ENCODE measurements around the gene PHF10.

The PHF10 gene

GRCh38 chr6:169677096-169677495 is 47.2 kb downstream of the PHF10 start:
- no peak for DNase-seq (ENCODE audit: low read depth in 2 of 2)

GRCh38 chr6:169675011-169675410 is 49.3 kb downstream of the PHF10 start:
- DNase-seq (ENCODE audit: low read depth in 2 of 2): no peak

- no peak for DNase-seq (ENCODE audit: low read depth in 2 of 2)
Observed at GRCh38 chr6:169671563-169671962, 52.7 kb downstream of the PHF10 start.

GRCh38 chr6:169669889-169670288 is 54.4 kb downstream of the PHF10 start:
- no peak for DNase-seq (ENCODE audit: low read depth in 2 of 2)

- DNase-seq (ENCODE audit: low read depth in 2 of 2): no peak
Observed at GRCh38 chr6:169669147-169669546, 55.2 kb downstream of the PHF10 start.

GRCh38 chr6:169668203-169668847 is 56.0 kb downstream of the PHF10 start:
- no peak for DNase-seq (ENCODE audit: low read depth in 2 of 2)

GRCh38 chr6:169667716-169668115 is 56.6 kb downstream of the PHF10 start:
- DNase-seq (ENCODE audit: low read depth in 2 of 2): no peak

- DNase-seq (ENCODE audit: low read depth in 2 of 2): no peak
Observed at GRCh38 chr6:169666441-169666840, 57.9 kb downstream of the PHF10 start.

- no peak for DNase-seq (ENCODE audit: low read depth in 2 of 2)
Observed at GRCh38 chr6:169665289-169665688, 59.0 kb downstream of the PHF10 start.

- DNase-seq (ENCODE audit: low read depth in 2 of 2): no peak
Observed at GRCh38 chr6:169664227-169664626, 60.1 kb downstream of the PHF10 start.

GRCh38 chr6:169663468-169663867 is 60.8 kb downstream of the PHF10 start:
- no peak for DNase-seq (ENCODE audit: low read depth in 2 of 2)

GRCh38 chr6:169661391-169661756 is 62.9 kb downstream of the PHF10 start:
- no peak for DNase-seq (ENCODE audit: low read depth in 2 of 2)

- DNase-seq (ENCODE audit: low read depth in 2 of 2): no peak
Observed at GRCh38 chr6:169660751-169661390, 63.4 kb downstream of the PHF10 start.

GRCh38 chr6:169659820-169660610 is 64.3 kb downstream of the PHF10 start:
- DNase-seq (ENCODE audit: low read depth in 2 of 2): no peak

- DNase-seq (ENCODE audit: low read depth in 2 of 2): no peak
Observed at GRCh38 chr6:169657284-169657610, 67.1 kb downstream of the PHF10 start.

GRCh38 chr6:169656546-169657283 is 67.6 kb downstream of the PHF10 start:
- DNase-seq (ENCODE audit: low read depth in 2 of 2): no peak

GRCh38 chr6:169654598-169655391 is 69.5 kb downstream of the PHF10 start:
- peak; percentile 22 to 32 for DNase-seq (ENCODE audit: low read depth in 2 of 2)

Measured in stimulated activated CD4-positive, alpha-beta T cell treated with anti-CD3 and anti-CD28 coated beads, Interleukin-1b, Interleukin-23, amount 100 ng/mL, for 1 hour (primary cell).